Hepatic stellate cell (primary cell): ENCODE results near the gene CD163L1.
"Not testable (repeated sequence)": the region's sequence is repeated elsewhere in the genome, so short reads cannot be mapped to it uniquely, and the experiment has no call there.

Source experiments
- DNase-seq: peaks from one replicate; pipeline ENCODE4 v3.0.0; 2011; ENCODE audit warnings: low spot score

The CD163L1 gene

DNA sequence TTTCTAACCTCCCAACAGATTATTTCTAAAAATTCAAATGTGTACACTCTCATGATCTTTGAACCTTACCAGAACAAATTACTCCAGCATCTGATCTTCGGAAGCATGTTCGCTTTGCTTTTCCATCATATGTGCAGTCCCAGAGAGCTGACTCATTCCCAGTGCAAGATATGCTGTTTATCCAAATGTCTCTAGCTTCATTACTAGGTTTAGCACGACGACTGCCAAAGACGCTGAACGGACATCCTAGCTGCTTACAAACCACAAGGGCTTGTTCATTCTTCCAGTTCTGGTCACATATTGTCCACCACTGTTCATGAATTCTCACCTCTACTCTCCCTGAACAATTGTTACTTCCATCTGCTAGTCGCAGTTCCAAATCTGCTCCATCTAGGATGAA lies 40.5 kb downstream of the CD163L1 start:
- DNase-seq: no peak

DNA sequence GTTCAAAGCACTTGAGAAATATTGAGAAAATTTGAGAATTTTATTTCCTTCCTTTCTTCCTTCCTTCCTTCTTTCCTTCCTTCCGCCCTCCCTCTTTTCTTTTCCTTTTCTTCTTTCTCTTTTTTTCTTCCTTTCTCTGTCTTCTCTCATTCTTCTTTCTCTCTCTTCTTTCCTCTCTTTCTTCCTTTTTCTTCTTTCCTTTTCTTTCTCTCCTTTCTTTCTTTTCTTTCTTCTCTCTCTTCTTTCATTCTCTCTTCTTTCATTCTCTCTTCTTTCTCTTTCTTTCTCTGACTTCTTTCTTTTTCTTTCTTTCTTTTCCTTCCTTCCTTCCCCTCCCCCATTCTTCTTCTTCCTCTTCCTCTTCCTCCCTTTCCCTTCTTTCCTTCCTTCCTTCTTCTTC lies 44.9 kb downstream of the CD163L1 start:
- DNase-seq: no peak

DNA sequence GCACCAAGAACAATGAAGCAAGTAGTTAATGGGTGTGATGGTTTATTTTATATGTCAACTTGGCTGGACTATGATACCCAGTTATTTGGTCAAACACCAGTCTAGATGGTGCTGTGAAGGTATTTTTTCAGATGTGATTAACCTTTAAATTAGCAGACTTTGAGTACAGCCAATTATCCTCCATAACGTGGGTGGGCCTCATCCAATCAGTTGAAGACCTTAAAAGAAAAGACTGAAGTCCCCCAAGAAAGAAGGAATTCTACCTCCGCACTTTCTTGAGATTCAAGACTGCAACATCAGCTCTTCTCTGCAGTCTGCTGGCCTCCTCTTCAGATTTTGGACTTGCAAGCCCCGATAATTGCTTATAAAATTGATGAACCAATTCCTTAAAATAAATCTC lies 47.5 kb downstream of the CD163L1 start:
- no peak for DNase-seq

DNA sequence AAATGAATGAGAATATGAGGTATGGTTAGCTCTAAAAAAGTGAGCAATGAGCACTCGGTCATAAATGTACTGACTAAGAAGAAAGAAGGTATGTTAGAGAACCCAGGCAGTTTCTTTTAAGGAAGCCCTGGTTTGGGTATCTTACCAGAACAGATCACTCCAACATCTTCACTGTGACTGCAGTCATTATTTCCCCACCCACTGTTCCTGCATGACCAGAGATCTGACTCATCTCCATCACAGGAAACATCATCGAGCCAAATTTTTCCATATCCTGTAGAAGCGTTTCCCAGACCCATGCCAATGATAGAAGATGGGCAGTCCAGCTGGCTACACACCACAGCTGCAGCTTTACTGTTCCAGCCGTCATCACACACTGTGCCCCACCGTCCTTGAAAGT lies 48.0 kb downstream of the CD163L1 start:
- DNase-seq: no peak

DNA sequence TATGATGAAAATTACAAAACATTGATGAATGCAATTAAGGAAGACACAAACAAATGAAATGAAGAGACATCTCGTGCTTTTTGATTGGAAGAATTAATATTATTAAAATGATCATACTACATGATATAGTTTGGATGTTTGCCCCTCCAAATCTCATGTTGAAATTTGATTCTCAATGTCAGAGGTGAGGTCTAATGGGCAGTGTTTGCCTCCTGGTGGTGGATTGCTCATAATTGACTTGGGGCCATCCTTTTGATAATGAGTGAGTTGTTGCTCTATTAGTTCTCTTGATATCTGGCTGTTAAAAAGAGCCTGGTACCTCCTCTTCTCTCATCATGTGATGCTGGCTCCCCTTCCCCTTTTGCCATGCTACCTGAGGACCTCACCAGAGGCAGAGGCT lies 56.7 kb downstream of the CD163L1 start:
- no peak for DNase-seq

DNA sequence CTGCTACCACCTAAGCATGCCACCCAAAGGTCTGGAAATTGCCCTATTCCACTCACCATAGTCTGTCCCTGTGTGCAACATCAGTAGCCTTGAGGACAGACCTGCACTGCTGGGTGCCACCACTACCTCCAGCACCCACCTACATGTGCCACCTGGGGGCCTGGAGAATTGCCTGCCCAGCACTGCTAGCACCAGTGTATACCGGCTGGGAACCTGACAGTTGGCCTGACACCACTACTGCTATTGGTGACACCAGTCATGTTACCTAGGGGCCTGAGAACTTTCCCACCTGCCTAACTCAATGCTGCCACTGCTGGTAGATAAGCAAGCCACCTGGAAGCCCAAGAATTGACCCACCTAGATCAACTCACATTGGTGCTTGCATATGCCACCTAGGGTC lies 60.8 kb downstream of the CD163L1 start:
- DNase-seq: no peak

DNA sequence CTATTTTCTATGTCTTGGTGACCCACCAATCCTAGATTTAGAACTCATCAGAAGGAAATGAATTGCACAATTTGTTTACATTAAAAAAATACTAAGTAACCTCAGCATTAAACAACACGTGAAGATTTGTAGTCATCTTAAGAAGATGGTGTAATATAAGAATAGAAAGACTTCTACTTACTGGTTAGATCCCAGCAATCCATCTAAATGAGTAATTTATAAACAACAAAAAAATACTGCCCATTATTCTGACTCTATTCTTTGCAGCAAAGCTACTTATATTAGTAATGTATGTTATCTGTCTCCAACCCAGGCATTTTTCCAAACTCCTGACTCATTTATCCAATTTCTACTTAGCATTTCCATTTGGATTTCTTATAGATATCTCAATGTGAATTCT lies 67.8 kb downstream of the CD163L1 start:
- DNase-seq: peak; percentile 19

DNA sequence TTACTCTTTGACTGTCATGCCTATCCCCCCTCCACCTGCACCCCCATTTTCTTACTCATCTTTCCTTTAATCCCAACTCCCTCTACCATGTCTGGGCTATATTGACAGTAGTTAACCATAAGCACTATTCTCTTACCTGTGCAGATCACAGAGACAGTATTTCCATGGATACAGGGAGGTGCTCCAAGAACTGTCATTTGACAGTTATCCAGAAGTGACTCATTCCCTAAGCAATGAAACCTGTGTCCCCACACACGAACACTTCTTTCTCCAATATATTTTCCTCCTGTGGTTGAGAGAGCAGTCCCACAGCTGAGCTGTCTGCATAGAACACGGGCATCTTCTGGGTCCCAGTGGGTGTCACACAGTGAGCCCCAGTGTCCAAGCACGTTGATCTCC lies 68.8 kb downstream of the CD163L1 start:
- no peak for DNase-seq

DNA sequence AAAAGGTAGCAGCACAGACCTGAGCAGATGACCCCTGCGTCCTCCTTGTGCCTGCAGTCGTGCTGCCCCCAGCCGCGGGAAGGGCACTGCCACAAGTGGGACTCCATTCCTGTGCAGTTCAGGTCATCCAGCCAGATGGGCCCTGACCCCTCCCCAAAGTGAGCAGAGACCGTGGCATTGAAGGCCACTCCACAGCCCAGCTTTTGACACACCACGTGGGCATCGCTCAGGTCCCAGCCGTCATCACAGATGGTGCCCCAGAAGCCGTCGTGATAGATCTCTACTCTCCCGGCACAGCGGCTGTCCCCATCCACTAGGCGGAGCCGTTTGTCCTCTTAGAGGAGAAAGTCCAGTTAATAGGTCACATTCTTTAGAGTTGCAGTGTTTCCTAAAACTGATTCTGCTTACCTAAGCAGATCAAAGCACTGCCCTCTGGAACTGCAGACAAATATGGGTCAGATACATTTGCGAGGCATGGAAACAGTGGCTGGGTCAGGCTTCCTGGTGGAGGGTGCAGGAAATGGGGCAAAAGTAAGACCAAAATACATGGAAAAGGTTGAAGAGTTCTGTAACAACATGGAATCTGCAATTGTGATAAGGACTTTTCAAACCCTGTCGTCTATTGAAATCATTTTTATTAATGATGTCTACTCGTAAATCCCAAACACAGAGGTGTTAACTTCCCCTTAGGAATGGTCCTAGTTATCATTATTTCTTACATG lies 69.4 kb downstream of the CD163L1 start:
- DNase-seq: peak; percentile 30

DNA sequence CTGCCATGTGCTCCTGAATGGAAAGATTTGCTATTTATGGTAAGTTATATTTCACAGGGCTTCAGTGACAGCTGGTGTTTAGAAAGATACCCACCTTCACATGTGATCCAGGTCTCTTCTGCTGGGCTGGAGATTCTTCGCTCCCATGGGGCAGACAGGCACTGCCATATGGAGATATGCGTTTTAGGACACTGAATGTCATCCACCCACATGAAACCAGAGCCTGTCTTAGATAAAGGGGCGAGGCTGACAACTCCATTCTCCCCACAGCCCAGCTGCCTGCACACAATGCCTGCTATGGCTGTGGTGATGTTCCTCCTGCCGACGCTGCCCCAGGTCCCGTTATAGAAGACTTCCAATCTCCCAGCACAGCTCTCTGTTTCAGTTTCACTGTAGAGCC lies 70.7 kb downstream of the CD163L1 start:
- no peak for DNase-seq

DNA sequence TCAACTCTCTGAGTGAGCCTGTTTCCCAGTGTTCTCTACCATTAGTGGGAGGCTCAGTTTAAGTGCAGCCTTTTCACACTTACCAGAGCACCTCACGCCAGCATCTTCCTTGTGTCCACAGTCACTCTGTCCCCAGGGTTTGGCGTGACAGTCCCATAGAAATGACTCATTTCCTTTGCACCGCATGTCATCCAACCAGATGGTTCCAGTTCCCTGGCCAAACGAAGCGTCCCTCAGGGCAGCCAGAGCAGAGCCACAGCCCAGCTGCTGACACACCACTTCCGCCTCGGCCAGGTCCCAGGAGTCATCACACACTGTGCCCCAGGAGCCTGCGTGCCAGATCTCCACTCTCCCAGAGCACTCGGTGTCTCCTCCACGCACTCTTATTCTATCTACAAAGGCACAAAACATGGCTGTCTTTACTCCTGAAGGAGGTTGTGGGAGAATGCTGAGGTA lies 74.7 kb downstream of the CD163L1 start:
- peak; percentile 51 for DNase-seq

DNA sequence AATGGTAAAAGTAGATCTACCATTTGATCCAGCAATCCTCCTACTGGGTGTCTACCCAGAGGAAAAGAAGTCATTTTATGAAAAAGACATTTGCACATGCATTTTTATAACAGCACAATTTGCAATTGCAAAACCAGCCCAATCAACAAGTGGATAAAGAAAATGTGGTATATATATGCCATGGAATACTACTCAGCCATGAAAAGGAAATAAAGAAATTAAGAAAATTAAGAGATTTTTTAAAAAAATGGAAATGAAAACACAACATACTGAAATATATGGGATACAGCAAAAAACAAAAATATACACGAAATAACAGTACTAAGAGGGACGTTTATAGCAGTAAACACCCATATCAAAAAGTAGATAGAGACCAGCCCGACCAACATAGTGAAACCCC lies 81.2 kb downstream of the CD163L1 start:
- no peak for DNase-seq

DNA sequence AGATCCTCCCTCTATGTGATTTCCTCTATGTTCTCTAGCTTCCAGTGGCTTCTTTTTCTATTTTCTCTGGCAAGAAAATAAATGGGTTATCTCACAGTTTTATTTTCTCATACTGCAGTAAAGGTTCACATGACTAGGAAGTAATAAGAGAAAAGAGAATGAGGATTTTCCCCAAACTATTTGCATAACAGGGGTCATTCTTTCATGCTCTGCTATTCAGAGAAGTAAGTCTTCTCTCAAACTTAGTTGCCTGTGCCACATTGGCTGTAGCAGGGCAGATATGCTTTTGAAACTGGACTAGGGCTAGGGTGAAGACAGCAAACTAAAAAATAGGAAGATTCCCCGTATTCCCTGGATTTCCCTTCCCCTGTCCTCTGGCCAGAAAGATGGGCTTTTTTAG lies 82.7 kb downstream of the CD163L1 start:
- no peak for DNase-seq

DNA sequence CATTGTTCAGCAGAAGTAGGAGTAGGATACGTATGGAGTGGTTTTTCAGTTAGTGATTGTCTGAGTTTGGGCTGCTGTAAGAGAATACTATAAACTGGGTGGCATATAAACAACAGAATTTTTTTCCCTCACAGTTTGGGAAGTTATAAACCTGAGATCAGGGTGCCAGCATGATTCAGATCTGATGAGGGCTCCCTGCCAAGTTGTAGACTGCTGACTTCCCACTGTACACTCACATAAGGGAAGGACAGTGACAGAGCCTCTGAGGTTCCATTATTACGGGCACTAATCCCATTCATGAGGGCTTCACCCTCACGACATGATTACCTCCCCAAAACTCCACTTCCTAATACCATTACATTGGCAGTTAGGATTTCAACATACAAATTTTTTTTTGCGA lies 89.4 kb downstream of the CD163L1 start:
- DNase-seq: no peak

DNA sequence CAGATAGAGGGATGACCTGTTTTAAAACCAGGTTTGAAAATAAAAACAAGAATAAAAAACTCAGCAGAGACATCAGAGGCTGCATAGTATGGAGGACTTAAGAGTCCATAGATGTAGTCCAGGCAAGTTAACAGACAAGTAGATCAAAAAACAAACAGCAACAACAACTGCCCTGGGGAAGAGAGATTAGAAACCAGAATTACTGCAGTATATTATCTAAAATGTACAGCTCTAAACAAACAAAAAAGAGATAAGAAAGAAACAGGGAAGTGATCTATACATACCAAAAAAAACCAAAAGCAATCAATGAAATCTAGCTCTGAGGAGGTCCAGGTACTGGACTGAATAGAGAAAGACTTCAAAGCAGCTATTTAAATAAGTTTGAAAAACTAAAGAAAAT lies 91.3 kb downstream of the CD163L1 start:
- DNase-seq: no peak

DNA sequence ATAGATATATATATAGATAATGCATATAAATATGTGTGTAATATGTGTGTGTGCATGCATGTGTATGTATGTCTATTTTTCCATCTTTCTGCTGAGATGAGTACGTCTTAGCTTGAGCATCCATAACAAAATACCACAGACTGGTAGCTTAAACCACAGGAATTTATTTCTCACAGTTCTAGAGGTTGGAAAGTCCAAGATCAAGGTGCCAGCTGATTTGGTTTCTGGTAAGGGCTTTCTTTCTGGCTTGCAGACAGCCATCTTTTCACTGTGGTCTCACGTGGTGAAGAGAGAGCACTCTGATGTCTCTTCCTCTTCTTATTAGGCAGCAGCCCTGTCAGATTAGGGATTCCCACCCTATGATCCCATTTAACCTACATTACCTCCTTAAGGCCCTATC lies 92.8 kb downstream of the CD163L1 start:
- no peak for DNase-seq

DNA sequence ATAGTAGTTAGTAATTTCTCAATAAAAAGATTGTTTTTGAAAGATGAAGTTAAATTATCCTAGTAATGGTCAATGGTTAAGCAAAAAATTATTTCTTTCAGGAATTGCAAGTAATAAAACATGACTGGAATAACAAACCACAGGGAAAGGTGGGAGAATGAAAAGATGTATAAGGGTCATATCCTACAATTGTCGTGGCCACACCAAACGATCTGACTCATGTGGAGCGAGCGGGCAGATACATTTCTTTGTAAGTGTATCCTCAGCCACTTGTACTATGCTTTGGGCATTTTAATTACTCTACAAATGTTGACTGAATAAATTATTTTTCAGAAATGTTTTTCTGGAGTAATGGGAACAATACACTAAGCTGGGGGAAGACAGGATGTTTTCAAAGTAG lies 94.5 kb downstream of the CD163L1 start:
- DNase-seq: no peak

DNA sequence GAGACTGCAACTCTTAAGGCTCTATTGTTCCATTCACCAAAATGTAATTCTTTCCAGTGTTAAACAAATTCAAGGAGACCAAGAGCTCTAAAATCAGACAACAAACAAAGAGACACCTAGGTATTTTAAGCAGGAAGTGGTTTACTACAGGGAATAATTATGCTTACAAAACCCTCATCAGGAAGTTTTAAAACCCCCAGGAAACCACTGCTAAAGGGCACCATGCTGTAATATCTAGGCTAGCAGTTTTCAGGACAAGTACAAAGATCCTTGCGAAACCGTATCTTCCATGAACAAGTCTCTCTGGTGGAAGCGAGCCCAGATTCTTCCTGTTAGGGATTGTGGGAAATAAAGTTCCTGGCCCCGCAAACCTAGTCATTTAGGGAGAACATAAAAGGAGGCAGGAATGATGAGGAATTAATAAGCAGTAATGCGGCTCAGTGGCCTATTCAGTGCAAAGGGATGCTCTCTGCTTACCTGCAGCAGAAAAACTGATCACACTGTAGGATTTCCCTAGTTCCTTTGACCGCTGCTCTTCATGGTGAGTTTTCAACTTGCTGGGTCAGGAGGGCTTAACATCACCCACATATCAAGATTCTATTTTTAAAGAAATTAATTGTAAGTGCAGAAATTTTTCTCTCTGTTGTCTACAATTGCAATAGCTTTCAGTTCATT lies 97.3 kb downstream of the CD163L1 start:
- DNase-seq: no peak

DNA sequence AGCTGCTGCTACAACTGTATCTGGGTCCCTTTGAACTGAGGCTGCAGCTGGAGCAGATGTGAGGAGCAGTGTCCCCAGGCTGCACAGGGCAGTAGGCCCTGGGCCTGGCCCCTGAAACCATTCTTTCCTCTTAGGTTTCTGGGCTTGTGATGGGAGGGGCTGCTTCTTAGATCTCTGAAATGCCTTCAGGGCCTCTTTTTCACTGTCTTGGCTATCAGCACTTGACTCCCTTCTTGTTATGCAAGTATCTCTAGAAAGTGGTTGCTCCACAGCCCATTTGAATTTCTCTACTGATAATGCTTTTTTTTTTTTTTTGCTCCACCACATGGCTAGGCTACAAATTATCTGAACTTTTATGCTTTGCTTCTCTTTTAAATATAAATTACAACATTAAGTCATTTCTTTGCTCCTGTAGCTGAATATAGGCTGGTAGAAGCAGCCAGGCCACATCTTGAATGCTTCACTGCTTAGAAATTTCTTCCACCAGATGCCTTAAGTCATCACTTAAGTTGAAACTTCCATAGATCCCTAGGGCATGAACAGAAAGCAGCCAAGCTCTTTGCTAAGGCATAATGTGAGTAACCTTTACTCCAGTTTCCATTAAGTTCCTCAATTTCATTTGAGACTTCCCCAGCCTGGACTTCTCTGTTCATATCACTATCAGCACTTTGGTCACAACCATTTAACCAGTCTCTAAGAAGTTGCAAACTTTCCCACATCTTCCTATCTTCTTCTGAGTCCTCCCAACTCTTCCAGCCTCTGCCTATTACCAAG lies 98.9 kb downstream of the CD163L1 start:
- no peak for DNase-seq

DNA sequence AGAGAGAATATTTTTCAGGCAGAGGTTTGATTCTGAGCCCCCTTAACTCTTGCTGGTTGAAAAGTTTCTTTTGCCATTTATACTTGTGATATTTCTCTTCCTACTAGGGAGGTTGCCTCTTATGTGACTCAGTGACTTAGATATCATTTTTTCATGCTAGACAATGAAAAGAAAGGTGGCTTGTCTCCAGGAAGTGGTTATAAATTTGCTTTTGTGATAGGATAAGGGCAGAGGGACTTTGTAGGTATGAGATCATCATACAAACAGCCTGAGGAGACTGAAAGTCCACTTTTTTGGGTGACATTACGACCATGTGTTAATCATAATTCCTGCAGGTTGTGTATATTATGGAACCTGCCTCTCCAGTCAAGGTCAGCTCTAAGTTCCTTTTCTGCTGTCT lies 104.3 kb downstream of the CD163L1 start:
- no peak for DNase-seq

DNA sequence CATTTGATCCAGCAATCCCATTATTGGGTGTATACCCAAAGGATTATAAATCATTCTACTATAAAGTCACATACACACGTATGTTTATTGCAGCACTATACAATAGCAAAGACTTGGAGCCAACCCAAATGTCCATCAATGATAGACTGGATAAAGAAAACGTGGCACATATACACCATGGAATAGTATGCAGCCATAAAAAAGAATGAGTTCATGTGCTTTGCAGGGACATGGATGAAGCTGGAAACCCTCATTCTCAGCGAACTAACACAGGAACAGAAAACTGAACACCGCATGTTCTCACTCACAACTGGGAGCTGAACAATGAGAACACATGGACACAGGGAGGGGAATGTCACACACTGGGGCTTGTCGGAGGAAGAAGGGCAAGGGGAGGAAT lies 106.2 kb downstream of the CD163L1 start:
- not testable (repeated sequence) for DNase-seq

DNA sequence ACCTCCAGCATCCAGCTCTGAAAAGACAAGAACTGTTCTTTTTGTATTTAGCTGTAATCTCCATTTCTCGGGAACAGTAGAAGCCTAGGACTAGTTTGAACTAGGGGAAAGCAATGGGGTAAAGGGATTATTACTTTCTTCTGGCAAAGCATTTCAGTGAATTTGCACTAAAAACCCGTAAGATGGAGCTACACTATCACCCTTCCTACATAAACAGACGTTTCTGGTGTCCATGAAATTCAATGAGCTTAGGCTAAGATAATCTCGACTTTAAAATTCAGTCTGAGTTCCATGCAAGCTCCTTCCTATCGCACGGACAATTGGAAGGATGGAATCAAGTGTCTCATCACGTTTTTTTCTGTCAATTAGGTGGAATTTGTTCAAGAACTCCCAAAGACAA lies 116.0 kb downstream of the CD163L1 start:
- DNase-seq: no peak

DNA sequence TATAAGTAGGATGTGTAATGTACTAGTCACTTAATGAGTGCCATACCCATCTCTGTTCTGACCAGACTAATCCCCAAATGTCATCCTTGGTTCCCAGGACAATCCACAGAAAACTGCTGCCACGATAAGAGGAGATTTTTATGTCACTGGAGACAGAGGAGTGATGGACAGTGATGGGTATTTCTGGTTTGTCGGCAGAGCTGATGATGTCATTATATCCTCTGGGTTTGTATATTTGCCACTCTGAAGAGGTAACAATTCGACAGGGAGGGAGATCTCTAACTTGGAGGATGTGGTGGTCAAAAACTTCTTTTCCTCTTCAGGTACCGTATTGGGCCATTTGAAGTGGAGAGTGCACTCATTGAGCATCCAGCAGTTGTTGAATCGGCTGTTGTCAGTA lies 119.8 kb downstream of the CD163L1 start:
- no peak for DNase-seq
